Measurements from ENCODE around the gene SLC16A1. TPM values are rescaled to one million over a fixed set of nuclear protein-coding genes. Genes with fewer than 3 reads are reported as not detected.

Gene SLC16A1
- polyA plus RNA-seq, 1 of the 3 experiments (the other 2 are of a cell fraction) = 34.2 TPM

- Histone ChIP-seq H3K9me2 (no peaks in the 10 kb centered on the region), H3F3A (replicated peaks; ENCODE audit: insufficient read depth) (no peaks in the 10 kb centered on the region), H4K20me1 (ENCODE audit: insufficient read depth) (no peaks in the 10 kb centered on the region), H3K36me3 (replicated peaks in 1 of 2; ENCODE audit: control insufficient read depth in 1 of 2, insufficient read depth in 2 of 2, low read length in 1 of 2) (peaks cover 0 to 8% of the 10 kb centered on the region in 2 experiments), H3K27me3 (ENCODE audit: insufficient read depth) (no peaks in the 10 kb centered on the region), H3K4me3 (ENCODE audit: low read depth in 2 of 2, low read length in 1 of 2) (no peak overlapping the region), H3K9me3 (no peaks in the 10 kb centered on the region), H3K79me2 (ENCODE audit: insufficient read depth) (no peaks in the 10 kb centered on the region), H3K9ac (no peak overlapping the region), H3K4me2 (no peak overlapping the region), H2AFZ (ENCODE audit: low read depth) (no peak overlapping the region), H3K4me1 (ENCODE audit: control insufficient read depth in 1 of 2, insufficient read depth in 2 of 2, low read depth in 1 of 2, low read length in 1 of 2) (no peaks in the 10 kb centered on the region), H3K27ac (ENCODE audit: low read depth in 2 of 2, low read length in 1 of 2) (no peak overlapping the region)
- ChIA-PET CTCF (no interaction called here), POLR2A (no interaction called here)
- no peak for DNase-seq
- WGBS (ENCODE audit: low lambda C conversion rate) = 81% methylated on average over 4 of the region's 4 CpGs
- no peak for TF ChIP-seq GABPA (IDR thresholded peaks at IDR 0.05; ENCODE audit: low read depth)
- TF ChIP-seq IRF3 (IDR thresholded peaks at IDR 0.05; ENCODE audit: low read depth, low read length) = no peak
Observed at GRCh38 chr1:113002297-113002696, 46.3 kb upstream of the SLC16A1 start.

GRCh38 chr1:112998592-112999235 is 42.7 kb upstream of the SLC16A1 start:
- H3K27ac ChIP-seq (ENCODE audit: low read depth in 2 of 2, low read length in 1 of 2) = no peak overlapping the region
- POLR2A ChIA-PET = no interaction called here

GRCh38 chr1:112997781-112998180 is 41.8 kb upstream of the SLC16A1 start:
- CTCF ChIA-PET = no interaction called here
- Histone ChIP-seq H3K4me2 (no peak overlapping the region), H3K36me3 (replicated peaks in 1 of 2; ENCODE audit: control insufficient read depth in 1 of 2, insufficient read depth in 2 of 2, low read length in 1 of 2) (peaks cover 0 to 8% of the 10 kb centered on the region in 2 experiments), H3K27ac (ENCODE audit: low read depth in 2 of 2, low read length in 1 of 2) (no peak overlapping the region), H3K9me2 (no peaks in the 10 kb centered on the region), H3F3A (replicated peaks; ENCODE audit: insufficient read depth) (no peaks in the 10 kb centered on the region), H3K27me3 (ENCODE audit: insufficient read depth) (no peaks in the 10 kb centered on the region), H3K4me1 (ENCODE audit: control insufficient read depth in 1 of 2, insufficient read depth in 2 of 2, low read depth in 1 of 2, low read length in 1 of 2) (no peaks in the 10 kb centered on the region), H3K79me2 (ENCODE audit: insufficient read depth) (no peaks in the 10 kb centered on the region), H3K9ac (no peak overlapping the region), H4K20me1 (ENCODE audit: insufficient read depth) (no peaks in the 10 kb centered on the region), H3K9me3 (no peaks in the 10 kb centered on the region), H3K4me3 (ENCODE audit: low read depth in 2 of 2, low read length in 1 of 2) (no peak overlapping the region), H2AFZ (ENCODE audit: low read depth) (no peak overlapping the region)
- 100% methylated on average over 2 of the region's 2 CpGs for WGBS (ENCODE audit: low lambda C conversion rate)
- POLR2A ChIA-PET = no interaction called here
- TF ChIP-seq USF1 (IDR thresholded peaks at IDR 0.05; ENCODE audit: borderline replicate concordance, low read depth) (no peak), EP300 (IDR thresholded peaks at IDR 0.05; ENCODE audit: borderline replicate concordance in 1 of 2, low read depth in 1 of 2, low read length in 1 of 2) (no peak), MXI1 (IDR thresholded peaks at IDR 0.05; ENCODE audit: low read depth, low read length) (no peak)
- DNase-seq = no peak

More at GRCh38 chr1:112998592-112999235, 42.7 kb upstream of the SLC16A1 start:
- TF ChIP-seq NFIC (IDR thresholded peaks at IDR 0.05; ENCODE audit: borderline replicate concordance) (peak; percentile 6; the same call in 1 of the 2 replicates), RFX5 (IDR thresholded peaks at IDR 0.05; ENCODE audit: low read length) (no peak)
- Histone ChIP-seq H3K9me2 (no peaks in the 10 kb centered on the region), H3K9me3 (no peaks in the 10 kb centered on the region), H4K20me1 (ENCODE audit: insufficient read depth) (no peaks in the 10 kb centered on the region), H3K36me3 (replicated peaks in 1 of 2; ENCODE audit: control insufficient read depth in 1 of 2, insufficient read depth in 2 of 2, low read length in 1 of 2) (peaks cover 0 to 8% of the 10 kb centered on the region in 2 experiments), H3K4me1 (ENCODE audit: control insufficient read depth in 1 of 2, insufficient read depth in 2 of 2, low read depth in 1 of 2, low read length in 1 of 2) (no peaks in the 10 kb centered on the region), H3K27me3 (ENCODE audit: insufficient read depth) (no peaks in the 10 kb centered on the region), H3K9ac (no peak overlapping the region), H2AFZ (ENCODE audit: low read depth) (no peak overlapping the region), H3K4me2 (no peak overlapping the region), H3F3A (replicated peaks; ENCODE audit: insufficient read depth) (no peaks in the 10 kb centered on the region), H3K79me2 (ENCODE audit: insufficient read depth) (no peaks in the 10 kb centered on the region), H3K4me3 (ENCODE audit: low read depth in 2 of 2, low read length in 1 of 2) (no peak overlapping the region)
- DNase-seq = peak; percentile 21
- CTCF ChIA-PET = no interaction called here
- WGBS (ENCODE audit: low lambda C conversion rate) = 66% methylated on average over 7 of the region's 7 CpGs
